Measurements from ENCODE around the gene PCDHGA5. TPM values are rescaled to one million over a fixed set of nuclear protein-coding genes. Genes with fewer than 3 reads are reported as not detected.

Gene PCDHGA5
- total and polyA plus RNA-seq, 11 donors = 1.5 to 9.6 (median 6.4) TPM

DNA sequence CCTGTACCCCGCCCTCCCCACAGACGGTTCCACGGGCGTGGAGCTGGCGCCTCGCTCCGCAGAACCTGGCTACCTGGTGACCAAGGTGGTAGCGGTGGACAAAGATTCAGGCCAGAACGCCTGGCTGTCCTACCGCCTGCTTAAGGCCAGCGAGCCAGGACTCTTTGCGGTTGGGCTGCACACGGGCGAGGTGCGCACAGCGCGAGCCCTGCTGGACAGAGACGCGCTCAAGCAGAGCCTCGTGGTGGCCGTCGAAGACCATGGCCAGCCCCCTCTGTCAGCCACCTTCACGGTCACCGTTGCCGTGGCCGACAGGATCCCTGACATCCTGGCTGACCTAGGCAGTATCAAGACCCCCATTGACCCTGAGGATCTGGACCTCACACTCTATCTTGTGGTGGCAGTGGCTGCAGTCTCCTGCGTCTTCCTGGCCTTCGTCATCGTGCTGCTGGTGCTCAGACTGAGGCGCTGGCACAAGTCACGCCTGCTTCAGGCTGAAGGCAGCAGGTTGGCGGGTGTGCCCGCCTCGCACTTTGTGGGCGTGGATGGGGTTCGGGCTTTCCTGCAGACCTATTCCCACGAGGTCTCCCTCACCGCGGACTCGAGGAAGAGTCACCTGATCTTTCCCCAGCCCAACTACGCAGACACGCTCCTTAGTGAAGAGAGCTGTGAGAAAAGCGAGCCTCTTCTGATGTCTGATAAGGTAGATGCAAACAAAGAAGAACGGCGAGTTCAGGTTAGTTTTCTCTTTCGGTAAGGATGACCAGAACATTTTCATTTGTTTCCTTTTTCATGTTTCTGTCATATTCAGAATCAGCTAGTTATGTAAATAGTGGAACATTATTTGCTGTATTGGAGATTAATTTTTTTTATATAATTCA lies 2.3 kb downstream of the PCDHGA5 start:
- H3K27ac ChIP-seq = no peak overlapping the region
- peaks cover 0 to 30% (median 0%) of the 10 kb centered on the region in 12 donors for H3K4me1 ChIP-seq
- TF ChIP-seq POLR2A (IDR thresholded peaks at IDR 0.05) = no peak
- TF ChIP-seq, protein P1, sequence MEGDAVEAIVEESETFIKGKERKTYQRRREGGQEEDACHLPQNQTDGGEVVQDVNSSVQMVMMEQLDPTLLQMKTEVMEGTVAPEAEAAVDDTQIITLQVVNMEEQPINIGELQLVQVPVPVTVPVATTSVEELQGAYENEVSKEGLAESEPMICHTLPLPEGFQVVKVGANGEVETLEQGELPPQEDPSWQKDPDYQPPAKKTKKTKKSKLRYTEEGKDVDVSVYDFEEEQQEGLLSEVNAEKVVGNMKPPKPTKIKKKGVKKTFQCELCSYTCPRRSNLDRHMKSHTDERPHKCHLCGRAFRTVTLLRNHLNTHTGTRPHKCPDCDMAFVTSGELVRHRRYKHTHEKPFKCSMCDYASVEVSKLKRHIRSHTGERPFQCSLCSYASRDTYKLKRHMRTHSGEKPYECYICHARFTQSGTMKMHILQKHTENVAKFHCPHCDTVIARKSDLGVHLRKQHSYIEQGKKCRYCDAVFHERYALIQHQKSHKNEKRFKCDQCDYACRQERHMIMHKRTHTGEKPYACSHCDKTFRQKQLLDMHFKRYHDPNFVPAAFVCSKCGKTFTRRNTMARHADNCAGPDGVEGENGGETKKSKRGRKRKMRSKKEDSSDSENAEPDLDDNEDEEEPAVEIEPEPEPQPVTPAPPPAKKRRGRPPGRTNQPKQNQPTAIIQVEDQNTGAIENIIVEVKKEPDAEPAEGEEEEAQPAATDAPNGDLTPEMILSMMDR (IDR thresholded peaks at IDR 0.05) = no peak
- no peak for DNase-seq
- peaks cover 0 to 98% (median 62%) of the 10 kb centered on the region in 12 donors for H3K9me3 ChIP-seq
- ATAC-seq = no peak
- WGBS, 4 donors = 38 to 58% (median 47%) methylated on average over 26 to 46 of the region's 46 CpGs
- H3K4me3 ChIP-seq = no peak overlapping the region
- H3K36me3 ChIP-seq = peaks cover 0 to 10% (median 0%) of the 10 kb centered on the region in 9 donors
- intact Hi-C loops (cut with DNase I) = loop anchor here in 2 of 10 donors (10.0 kb wide), 1 partner anchor 49 kb away; the partner anchor contains the start of genes PCDHGA10 (in 2 of the 2) and PCDHGB7 (in 2 of the 2)
- peaks cover 0 to 50% (median 0%) of the 10 kb centered on the region in 9 donors for H3K27me3 ChIP-seq

DNA sequence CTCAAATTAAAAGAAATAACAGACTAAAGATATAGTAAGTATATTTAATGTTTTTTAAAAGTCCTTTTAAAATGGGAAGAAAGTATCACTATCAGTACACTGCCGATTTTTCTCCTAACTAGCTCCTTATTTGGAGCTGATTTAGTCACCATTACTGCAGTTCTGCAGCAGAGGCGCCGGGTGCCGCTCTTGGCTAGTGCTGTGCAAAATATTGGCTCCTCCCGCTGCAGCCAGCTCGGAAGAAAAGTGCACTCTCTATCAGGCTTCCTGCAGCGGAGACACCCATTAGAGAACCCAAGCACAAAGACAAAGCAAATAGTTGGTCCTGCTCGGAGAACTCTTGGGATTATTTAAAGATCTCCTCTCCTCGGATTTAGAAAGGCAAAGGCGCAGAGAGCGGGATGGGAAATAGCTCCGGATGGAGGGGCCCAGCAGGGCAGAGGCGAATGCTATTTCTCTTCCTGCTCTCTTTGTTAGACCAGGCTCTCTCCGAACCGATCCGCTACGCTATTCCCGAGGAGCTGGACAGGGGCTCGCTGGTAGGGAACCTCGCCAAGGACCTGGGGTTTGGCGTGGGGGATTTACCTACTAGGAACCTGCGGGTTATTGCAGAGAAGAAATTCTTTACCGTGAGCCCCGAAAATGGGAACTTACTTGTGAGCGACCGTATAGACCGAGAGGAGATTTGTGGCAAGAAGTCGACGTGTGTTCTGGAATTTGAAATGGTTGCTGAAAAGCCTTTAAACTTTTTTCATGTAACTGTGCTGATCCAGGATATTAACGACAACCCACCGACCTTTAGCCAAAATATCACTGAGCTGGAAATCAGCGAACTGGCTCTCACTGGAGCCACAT lies 6.3 kb downstream of the PCDHGA5 start, which contains the start of gene PCDHGB3:
Gene PCDHGB3 (plus strand): TSS at position 249 of the 855 bp plus-strand sequence. CDS start 153 bp downstream, at position 402.
- peaks cover 0 to 36% (median 0%) of the 10 kb centered on the region in 9 donors for H3K36me3 ChIP-seq
- DNase-seq (peak in 3 of 5 donors; percentile 40 to 70 (median 62)), ATAC-seq (peak; percentile 75 to 92 (median 89))
- 22 to 39% (median 27%) methylated on average over 30 to 32 of the region's 32 CpGs for WGBS, 4 donors
- peaks cover 0 to 31% (median 2%) of the 10 kb centered on the region in 12 donors for H3K4me1 ChIP-seq
- intact Hi-C loops (cut with DNase I) = loop anchor here in 2 of 10 donors (10.0 kb wide), 1 partner anchor 45 kb away; the partner anchor contains the start of genes PCDHGA10 (in 2 of the 2) and PCDHGB7 (in 2 of the 2)
- peaks cover 0 to 100% (median 62%) of the 10 kb centered on the region in 12 donors for H3K9me3 ChIP-seq
- H3K27ac ChIP-seq = peak within 1 kb of the TSS in 6 of 12 donors; percentile 16 to 53 (median 44)
- H3K4me3 ChIP-seq = peak within 1 kb of the TSS in 9 of 12 donors; percentile 22 to 44 (median 38)
- H3K27me3 ChIP-seq = peaks cover 0 to 50% (median 0%) of the 10 kb centered on the region in 9 donors
- TF ChIP-seq, protein P1 (IDR thresholded peaks at IDR 0.05) = peak in 11 of 12 donors; percentile 15 to 55 (median 38)
- no peak for TF ChIP-seq POLR2A (IDR thresholded peaks at IDR 0.05)

DNA sequence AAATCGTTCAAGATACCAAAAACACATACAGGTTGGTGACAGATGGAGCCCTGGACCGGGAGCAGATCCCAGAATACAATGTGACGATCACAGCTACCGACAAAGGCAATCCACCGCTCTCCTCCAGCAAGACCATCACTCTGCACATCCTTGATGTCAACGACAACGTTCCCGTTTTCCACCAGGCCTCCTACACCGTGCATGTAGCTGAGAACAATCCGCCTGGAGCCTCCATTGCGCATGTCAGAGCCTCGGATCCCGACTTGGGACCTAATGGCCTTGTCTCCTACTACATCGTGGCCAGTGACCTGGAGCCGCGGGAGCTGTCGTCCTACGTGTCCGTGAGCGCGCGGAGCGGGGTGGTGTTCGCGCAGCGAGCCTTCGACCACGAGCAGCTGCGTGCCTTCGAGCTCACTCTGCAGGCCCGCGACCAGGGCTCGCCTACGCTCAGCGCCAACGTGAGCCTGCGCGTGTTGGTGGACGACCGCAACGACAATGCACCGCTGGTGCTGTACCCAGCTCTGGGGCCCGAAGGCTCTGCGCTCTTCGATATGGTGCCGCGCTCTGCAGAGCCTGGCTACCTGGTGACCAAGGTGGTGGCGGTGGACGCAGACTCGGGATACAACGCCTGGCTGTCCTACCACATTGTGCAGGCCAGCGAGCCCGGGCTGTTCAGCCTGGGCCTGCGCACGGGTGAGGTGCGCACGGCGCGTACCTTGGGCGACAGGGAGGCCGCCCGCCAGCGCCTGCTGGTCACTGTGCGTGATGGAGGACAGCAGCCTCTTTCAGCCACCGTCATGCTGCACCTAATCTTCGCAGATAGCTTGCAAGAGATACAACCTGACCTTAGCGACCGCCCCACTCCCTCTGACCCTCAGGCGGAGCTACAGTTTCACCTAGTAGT lies 7.9 kb downstream of the PCDHGA5 start:
- peaks cover 0 to 99% (median 61%) of the 10 kb centered on the region in 12 donors for H3K9me3 ChIP-seq
- 34 to 48% (median 42%) methylated on average over 25 to 69 of the region's 69 CpGs for WGBS, 4 donors
- DNase-seq (peak in 1 of 5 donors; percentile 25), ATAC-seq (peak in 3 of 4 donors; percentile 18 to 20 (median 19))
- H3K27ac ChIP-seq = no peak overlapping the region
- peaks cover 0 to 26% (median 0%) of the 10 kb centered on the region in 9 donors for H3K36me3 ChIP-seq
- H3K27me3 ChIP-seq = peaks cover 0 to 34% (median 0%) of the 10 kb centered on the region in 9 donors
- intact Hi-C loops (cut with DNase I) = no loop called here
- peaks cover 0 to 31% (median 2%) of the 10 kb centered on the region in 12 donors for H3K4me1 ChIP-seq
- TF ChIP-seq, protein P1 (IDR thresholded peaks at IDR 0.05) = no peak
- TF ChIP-seq POLR2A (IDR thresholded peaks at IDR 0.05) = no peak
- no peak overlapping the region for H3K4me3 ChIP-seq
